T-helper 2 cell treated with Interferon-gamma antibody and Interleukin-4, amounts not matched to agents 5 μg/mL and 100 μg/mL, for 36 hours (primary cell): ENCODE data around the gene TMPRSS13.
"Not testable (repeated sequence)": the region's sequence is repeated elsewhere in the genome, so short reads cannot be mapped to it uniquely, and the experiment has no call there.

Experiments
- DNase-seq: peaks from one replicate; pipeline ENCODE4 v3.0.0; 2021; ENCODE audit warnings: low spot score
- H3K27ac Mint-ChIP-seq: one replicate; pipeline ENCODE4 v1.8.0; 2021; ENCODE audit warnings: mild to moderate bottlenecking, mixed read lengths
- H3K27me3 Mint-ChIP-seq: one replicate; pipeline ENCODE4 v1.8.0; 2021; ENCODE audit warnings: low read depth, mixed read lengths
- H3K36me3 Mint-ChIP-seq: one replicate; pipeline ENCODE4 v1.8.0; 2021; ENCODE audit warnings: low read depth, mixed read lengths
- H3K4me1 Mint-ChIP-seq: one replicate; pipeline ENCODE4 v1.8.0; 2021; ENCODE audit warnings: low read depth, mixed read lengths
- H3K4me3 Mint-ChIP-seq: one replicate; pipeline ENCODE4 v1.8.0; 2022; ENCODE audit warnings: mild to moderate bottlenecking, moderate library complexity, mixed read lengths
- H3K9me3 Mint-ChIP-seq: one replicate; pipeline ENCODE4 v1.8.0; 2021; ENCODE audit warnings: mixed read lengths

TMPRSS13 gene

DNA sequence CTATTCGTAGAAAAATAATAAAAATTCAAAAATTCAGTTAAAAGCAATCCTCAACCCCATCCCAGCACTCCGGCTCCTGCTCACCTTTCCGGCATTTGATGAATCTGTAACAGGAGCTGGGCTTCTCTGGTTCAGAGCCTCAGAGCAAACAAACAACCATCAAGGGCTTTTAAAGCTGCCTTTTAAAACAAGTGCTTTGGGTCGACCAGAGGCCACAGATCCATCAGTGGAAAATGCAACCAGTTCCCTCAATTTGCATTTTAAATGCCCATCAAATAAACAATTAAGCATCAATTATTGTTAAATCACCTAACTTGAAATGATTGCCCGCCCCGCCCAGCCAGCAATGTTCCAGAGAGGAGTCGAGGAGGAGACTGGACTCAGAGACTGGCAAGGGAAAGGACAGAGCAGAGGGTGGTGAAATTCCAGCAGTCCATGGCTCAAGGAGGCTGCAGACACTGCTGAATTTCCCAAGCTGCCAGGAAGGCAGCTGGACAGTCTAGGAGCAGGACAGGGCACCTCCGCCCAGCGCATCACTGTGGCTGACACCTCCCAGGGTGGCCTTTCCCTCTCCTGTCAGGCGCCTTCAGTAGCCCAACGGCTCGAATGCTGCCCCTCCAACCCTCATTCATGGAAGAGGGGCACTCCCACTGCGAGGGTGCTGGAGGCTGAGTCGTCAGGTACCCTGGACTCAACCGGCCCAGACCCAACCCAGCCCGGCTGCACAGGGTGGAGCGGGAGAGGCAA lies 60.2 kb downstream of the TMPRSS13 start:
- no peak for DNase-seq
- Mint-ChIP-seq H3K36me3 (no peaks in the 10 kb centered on the region), H3K4me1 (peaks cover 4% of the 10 kb centered on the region), H3K4me3 (no peak overlapping the region), H3K27ac (no peak overlapping the region), H3K9me3 (no peaks in the 10 kb centered on the region), H3K27me3 (peaks cover 25% of the 10 kb centered on the region)

DNA sequence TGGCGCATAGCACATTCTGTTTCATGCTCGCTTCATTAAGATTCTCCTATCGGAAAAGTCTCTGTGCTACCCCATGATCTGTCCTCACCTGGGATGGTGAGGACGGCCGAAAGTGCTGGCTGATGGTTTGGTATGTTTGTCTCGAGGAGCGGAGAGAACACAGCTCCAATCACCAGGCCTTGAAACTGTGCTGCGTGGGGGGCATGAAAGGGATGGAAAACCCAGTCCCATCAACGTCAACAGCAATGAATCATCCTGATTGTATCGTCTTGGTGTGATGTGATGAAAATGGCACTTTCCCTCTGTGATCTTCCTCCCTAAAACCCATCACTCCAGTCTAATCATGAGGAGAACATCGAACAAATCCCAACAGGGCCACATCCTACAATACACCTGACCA lies 61.1 kb downstream of the TMPRSS13 start:
- Mint-ChIP-seq H3K4me3 (no peak overlapping the region), H3K9me3 (no peaks in the 10 kb centered on the region), H3K4me1 (peaks cover 3% of the 10 kb centered on the region), H3K36me3 (no peaks in the 10 kb centered on the region), H3K27ac (no peak overlapping the region), H3K27me3 (peaks cover 22% of the 10 kb centered on the region)
- DNase-seq = no peak

DNA sequence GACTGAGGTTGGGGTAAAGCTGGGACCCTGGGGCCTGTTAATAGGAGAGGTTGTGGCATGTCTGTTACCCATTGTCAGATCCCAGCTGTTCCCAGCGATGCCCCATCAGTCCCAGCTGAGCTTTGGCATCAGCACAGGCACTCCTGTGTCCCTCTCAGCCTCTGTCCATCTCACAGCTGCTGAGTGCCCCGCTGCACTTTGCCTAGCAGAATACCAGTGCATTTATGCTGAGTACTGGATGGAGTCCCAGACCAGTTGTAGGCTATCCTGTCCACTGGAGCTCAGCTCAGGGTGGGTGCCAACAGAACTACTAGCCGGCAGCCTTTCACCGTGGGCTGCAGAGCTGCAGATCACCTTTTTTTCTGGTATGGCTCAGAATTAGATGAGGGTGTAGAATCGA lies 62.7 kb downstream of the TMPRSS13 start:
- H3K4me1 Mint-ChIP-seq = peaks cover 3% of the 10 kb centered on the region
- H3K27me3 Mint-ChIP-seq = peaks cover 16% of the 10 kb centered on the region
- no peaks in the 10 kb centered on the region for H3K9me3 Mint-ChIP-seq
- no peak overlapping the region for H3K27ac Mint-ChIP-seq
- no peak overlapping the region for H3K4me3 Mint-ChIP-seq
- no peak for DNase-seq
- no peaks in the 10 kb centered on the region for H3K36me3 Mint-ChIP-seq

DNA sequence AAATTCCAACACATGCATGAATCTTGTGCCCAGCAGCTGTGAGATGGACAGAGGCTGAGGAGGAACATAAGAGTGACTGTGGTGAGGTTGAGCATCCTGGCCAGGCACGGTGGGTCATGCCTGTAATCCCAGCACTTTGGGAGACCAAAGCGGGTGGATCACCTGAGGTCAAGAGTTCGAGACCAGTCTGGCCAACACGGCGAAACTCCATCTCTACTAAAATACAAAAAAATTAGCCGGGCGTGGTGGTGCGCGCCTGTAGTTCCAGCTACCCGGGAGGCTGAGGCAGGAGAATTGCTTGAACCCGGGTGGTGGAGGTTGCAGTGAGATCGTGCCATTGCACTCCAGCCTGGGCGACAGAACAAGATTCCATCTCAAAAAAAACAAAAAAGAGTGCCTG lies 63.7 kb downstream of the TMPRSS13 start:
- not testable (repeated sequence) for H3K36me3 Mint-ChIP-seq, DNase-seq, H3K9me3 Mint-ChIP-seq, H3K4me1 Mint-ChIP-seq, H3K4me3 Mint-ChIP-seq, H3K27ac Mint-ChIP-seq
- peaks cover 16% of the 10 kb centered on the region for H3K27me3 Mint-ChIP-seq

DNA sequence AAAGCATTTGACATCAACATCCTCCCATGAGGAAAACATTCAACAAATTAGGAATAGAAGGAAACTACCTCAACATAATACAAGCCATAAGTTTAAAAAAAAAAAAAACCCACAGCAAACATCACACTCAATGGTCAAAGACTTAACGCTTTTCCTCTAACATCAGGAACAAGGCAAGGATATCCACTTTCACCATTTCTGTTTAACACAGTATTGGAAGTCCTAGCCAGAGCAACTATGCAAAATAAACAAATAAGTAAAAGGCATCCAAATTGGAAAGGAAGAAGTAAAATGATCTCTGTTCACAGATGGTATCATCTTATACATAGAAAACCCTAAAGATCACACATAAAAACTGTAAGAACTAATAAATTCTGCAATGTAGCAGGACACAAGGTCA lies 65.8 kb downstream of the TMPRSS13 start:
- DNase-seq = no peak
- Mint-ChIP-seq H3K4me1 (peaks cover 3% of the 10 kb centered on the region), H3K9me3 (no peaks in the 10 kb centered on the region), H3K27ac (no peak overlapping the region), H3K27me3 (peaks cover 15% of the 10 kb centered on the region), H3K36me3 (no peaks in the 10 kb centered on the region), H3K4me3 (no peak overlapping the region)

DNA sequence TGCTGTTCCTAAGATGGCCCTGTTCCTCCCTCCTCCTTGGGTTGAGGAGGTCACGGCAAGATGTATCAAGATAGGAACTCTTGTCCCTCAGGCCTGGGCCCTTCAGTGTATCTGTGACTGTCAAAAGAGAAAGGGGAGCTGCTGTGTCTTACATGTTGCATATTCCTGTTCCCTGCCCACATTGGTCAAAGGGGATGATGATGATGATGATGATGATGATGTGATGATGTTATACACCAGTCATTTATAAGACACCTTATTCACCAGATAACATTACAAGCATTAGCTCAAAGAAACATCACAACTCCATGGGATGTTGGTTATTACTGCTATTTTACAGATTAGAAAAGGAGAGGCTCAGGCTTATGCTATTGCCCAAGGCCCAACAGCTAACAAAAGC lies 66.4 kb downstream of the TMPRSS13 start:
- DNase-seq = no peak
- Mint-ChIP-seq H3K27me3 (peaks cover 12% of the 10 kb centered on the region), H3K4me3 (no peak overlapping the region), H3K36me3 (no peaks in the 10 kb centered on the region), H3K27ac (no peak overlapping the region), H3K9me3 (no peaks in the 10 kb centered on the region), H3K4me1 (peaks cover 3% of the 10 kb centered on the region)

DNA sequence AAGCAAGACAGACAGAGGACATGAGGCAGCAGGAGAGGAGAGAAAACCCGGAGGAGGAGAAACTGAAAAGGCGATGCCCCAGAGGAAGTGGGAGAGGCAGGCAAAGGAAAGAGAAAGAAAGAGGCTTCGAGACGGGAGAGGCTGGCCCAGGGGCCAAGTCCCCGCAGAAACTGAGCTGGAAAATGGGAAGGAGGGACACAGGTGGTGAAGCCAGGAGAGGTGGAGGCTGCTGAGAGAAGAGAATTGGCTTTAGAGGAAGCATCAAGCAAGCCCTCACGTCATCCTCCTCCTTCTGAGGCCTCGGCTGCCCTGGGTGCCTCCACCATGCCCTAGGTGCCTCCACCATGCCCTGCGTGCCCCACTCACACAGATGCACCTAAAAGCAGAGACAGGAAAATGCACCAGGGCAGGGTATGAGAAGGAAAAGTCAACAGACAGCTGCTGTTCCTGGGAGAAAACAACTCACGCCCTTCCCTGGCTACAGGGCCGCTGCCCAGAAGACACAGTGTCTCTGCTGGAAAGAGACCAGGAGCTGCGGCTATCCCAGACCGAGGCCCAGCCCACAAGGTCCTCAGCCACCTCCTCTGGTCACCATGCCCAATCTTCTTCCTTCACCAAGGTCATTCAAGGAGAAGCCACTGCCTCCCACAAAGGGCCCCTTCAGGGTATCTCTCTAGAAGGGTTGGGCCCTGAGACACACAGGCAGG lies 67.0 kb downstream of the TMPRSS13 start:
- H3K27ac Mint-ChIP-seq = no peak overlapping the region
- H3K36me3 Mint-ChIP-seq = no peaks in the 10 kb centered on the region
- H3K9me3 Mint-ChIP-seq = no peaks in the 10 kb centered on the region
- H3K4me1 Mint-ChIP-seq = peaks cover 3% of the 10 kb centered on the region
- peaks cover 8% of the 10 kb centered on the region for H3K27me3 Mint-ChIP-seq
- no peak overlapping the region for H3K4me3 Mint-ChIP-seq
- DNase-seq = no peak

DNA sequence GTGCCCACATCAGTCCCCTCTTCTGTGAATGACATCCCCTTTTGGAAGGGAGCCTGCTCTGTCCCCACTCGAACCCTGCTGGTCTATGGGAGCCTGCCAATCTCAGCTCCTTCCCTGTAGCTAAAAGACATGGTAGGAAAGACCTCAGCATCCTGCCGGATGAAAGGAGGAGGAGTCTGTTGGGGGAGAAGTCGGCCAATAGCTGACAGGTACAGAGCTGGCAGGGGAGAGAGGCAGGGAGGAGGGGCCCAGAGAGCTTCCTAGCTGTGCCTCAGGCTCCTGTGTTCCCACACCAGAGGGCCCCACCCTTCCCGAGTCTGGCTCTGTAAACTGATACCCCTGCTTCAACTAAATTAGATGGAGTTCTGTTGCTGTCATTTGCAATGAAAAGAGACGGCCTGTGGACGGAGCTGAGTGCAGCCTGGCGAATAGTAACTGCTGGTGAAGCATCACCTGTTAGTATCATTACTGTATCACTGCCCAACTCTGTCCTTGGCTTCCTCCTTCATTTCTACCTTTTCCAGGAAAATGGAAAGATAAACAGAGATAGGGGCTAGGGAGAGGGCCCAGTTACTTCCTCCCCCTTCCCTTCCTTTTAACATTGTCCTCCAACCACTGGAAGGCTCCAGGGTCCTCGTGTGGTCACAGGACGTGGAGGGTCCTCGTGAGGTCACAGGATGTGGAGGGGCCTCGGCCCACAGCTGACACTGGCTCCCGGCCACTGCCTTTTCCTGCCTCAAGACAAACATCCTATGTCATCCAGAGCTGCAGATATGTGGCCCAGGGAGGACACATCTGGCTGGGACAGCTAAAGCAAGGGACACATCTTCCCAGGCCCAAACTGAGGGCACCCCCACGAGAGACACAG lies 67.8 kb downstream of the TMPRSS13 start:
- Mint-ChIP-seq H3K9me3 (no peaks in the 10 kb centered on the region), H3K4me3 (no peak overlapping the region), H3K27ac (no peak overlapping the region), H3K4me1 (peaks cover 3% of the 10 kb centered on the region), H3K27me3 (peaks cover 8% of the 10 kb centered on the region), H3K36me3 (no peaks in the 10 kb centered on the region)
- no peak for DNase-seq

DNA sequence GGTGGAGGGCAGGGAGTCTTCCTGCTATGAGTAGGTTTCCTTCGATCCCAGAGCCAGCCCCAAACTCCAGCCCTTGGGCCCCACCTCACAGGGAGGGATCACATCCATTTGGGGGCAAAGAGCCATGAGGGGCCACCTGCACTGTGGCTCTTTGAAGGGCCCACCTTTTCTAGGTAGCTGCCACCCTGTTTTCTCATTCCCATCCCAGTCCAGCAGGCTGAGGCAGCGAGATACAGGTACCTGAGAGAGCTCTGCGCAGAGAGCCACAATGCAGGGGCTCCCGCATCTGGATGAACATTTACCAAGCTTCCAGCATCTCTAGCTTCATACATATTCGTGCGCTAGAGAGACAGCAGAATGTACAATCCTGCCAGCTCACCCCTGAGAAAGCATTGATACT lies 69.1 kb downstream of the TMPRSS13 start:
- no peak overlapping the region for H3K27ac Mint-ChIP-seq
- no peaks in the 10 kb centered on the region for H3K36me3 Mint-ChIP-seq
- H3K4me1 Mint-ChIP-seq = peaks cover 3% of the 10 kb centered on the region
- H3K4me3 Mint-ChIP-seq = no peak overlapping the region
- DNase-seq = no peak
- peaks cover 8% of the 10 kb centered on the region for H3K27me3 Mint-ChIP-seq
- no peaks in the 10 kb centered on the region for H3K9me3 Mint-ChIP-seq

DNA sequence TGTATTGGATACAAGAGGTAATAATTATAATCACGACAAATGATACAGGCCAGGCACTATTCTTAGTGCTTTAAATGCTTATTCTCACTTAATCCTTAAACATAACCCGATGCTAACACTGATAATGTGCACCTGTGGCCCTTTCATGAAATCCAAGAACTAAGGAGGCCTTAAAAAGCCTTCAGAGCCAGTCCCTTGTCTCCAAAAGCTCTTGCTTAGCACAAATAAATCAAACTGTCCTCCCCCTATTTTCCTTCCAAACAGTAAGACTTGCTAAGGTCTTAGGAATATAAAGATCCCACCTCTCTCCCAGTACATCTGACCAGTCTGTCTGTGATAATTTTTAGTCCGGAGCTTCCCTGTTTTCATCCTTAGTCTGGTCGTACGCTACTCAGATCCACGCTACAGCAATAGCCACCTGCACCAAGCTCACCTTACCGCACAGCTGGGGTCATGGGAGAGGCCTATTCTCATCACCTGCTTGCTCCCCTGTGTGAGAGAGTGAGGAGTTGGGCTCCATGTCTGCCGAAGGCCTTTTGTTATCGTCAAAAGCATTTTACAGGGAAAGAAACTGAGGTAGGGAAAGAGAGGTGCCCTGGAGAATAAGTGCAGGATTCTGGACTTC lies 69.6 kb downstream of the TMPRSS13 start:
- Mint-ChIP-seq H3K27me3 (peaks cover 9% of the 10 kb centered on the region), H3K4me1 (peaks cover 3% of the 10 kb centered on the region), H3K9me3 (no peaks in the 10 kb centered on the region), H3K27ac (no peak overlapping the region), H3K4me3 (no peak overlapping the region), H3K36me3 (no peaks in the 10 kb centered on the region)
- no peak for DNase-seq

DNA sequence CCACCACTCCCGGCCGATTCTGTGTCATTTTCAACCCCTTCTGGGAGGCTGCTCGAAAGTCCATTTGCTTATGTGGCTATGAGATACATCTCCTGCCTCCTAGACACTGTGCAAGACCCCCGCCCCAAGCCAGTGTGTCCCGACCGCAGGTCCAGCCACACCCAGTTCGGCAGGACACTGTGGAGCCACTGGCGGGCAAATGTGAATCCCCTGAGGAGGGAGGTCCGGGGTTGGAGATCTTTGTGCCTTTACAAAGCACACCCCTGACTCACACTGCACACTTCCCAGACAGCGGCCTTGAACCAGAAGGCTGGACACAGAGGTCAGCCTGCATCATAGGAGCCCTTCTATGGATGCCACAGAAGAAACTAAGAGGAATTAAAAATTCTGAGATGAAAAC lies 70.1 kb downstream of the TMPRSS13 start:
- Mint-ChIP-seq H3K9me3 (no peaks in the 10 kb centered on the region), H3K27ac (no peak overlapping the region), H3K27me3 (peaks cover 8% of the 10 kb centered on the region), H3K4me1 (peaks cover 3% of the 10 kb centered on the region), H3K36me3 (no peaks in the 10 kb centered on the region), H3K4me3 (no peak overlapping the region)
- no peak for DNase-seq

DNA sequence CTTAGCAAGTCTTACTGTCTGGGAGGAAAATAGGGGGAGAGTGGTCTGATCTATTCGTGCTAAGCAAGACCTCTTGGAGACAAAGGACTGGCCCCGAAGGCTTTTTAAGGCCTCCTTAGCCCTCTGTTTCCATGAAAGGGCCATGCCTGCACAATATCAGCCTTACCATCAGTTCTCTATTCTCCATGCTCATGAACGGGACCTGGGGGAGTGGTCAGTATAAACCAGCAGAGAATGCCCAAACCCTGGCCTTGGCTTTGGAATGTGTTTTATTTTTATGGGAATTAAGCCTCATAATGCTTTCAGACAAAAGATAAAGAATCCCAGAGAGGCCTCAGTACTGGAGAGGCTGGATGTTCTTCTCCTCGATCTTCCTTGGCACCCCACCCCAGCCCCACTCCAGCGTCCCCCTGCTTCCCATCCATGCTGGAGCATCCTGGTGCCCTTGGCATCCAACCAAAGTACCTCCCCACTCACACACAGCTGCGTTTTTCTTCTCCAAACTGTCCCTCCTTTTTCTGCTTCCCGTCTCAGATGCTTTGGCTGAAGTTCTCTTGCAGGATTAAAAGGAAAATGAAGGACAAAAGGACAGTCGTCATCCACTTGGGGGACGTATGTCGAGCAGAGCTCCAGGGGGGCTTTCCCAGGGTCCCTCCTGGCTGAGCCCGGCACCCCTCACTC lies 71.3 kb downstream of the TMPRSS13 start:
- H3K36me3 Mint-ChIP-seq = no peaks in the 10 kb centered on the region
- H3K4me3 Mint-ChIP-seq = no peak overlapping the region
- peaks cover 3% of the 10 kb centered on the region for H3K4me1 Mint-ChIP-seq
- H3K27me3 Mint-ChIP-seq = peaks cover 5% of the 10 kb centered on the region
- H3K9me3 Mint-ChIP-seq = peaks cover 2% of the 10 kb centered on the region
- DNase-seq = no peak
- H3K27ac Mint-ChIP-seq = no peak overlapping the region

DNA sequence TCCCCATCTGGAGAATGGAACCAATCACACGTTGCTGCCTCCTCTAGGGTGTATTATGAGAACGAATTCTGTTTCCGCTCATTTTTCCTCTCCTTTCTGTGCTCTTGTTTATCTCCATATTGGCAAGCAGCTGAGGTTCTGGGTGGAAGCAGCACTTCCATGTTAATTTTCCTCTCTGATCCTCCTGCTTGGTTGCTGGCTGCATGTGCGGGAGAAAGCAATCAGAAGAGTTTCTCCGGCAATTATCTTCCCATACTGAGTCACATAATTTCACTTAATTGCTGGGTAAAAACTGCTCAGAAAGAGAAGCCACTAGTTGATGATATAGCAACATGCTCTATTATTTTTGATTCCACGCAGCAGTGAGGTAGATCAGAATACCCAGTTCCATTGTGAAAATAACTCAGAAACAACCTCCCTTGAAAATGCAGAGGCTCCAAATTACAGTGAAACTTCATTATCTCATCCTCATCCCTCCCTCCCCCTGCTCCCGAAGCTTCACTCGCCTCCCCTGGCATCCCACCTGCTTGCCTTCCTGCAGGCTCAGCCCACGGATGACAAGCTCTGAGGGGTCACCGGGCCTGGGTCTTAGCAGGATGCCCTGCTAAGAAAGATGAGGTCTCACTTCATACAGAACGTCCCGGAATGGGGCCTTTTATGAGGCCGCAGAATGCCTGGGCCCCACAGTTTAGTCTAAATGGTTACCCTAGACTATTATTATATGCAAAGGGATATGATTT lies 73.1 kb downstream of the TMPRSS13 start:
- Mint-ChIP-seq H3K27me3 (peaks cover 11% of the 10 kb centered on the region), H3K27ac (no peak overlapping the region), H3K4me3 (no peak overlapping the region), H3K36me3 (no peaks in the 10 kb centered on the region), H3K9me3 (peaks cover 8% of the 10 kb centered on the region), H3K4me1 (no peaks in the 10 kb centered on the region)
- no peak for DNase-seq
